Measurements from ENCODE around the gene TBC1D2. TPM values are rescaled to one million over a fixed set of nuclear protein-coding genes. Genes with fewer than 3 reads are reported as not detected.
"Not testable (repeated sequence)": the region's sequence is repeated elsewhere in the genome, so short reads cannot be mapped to it uniquely, and the experiment has no call there.

Gene TBC1D2
- total RNA-seq = 26.9 TPM

DNA sequence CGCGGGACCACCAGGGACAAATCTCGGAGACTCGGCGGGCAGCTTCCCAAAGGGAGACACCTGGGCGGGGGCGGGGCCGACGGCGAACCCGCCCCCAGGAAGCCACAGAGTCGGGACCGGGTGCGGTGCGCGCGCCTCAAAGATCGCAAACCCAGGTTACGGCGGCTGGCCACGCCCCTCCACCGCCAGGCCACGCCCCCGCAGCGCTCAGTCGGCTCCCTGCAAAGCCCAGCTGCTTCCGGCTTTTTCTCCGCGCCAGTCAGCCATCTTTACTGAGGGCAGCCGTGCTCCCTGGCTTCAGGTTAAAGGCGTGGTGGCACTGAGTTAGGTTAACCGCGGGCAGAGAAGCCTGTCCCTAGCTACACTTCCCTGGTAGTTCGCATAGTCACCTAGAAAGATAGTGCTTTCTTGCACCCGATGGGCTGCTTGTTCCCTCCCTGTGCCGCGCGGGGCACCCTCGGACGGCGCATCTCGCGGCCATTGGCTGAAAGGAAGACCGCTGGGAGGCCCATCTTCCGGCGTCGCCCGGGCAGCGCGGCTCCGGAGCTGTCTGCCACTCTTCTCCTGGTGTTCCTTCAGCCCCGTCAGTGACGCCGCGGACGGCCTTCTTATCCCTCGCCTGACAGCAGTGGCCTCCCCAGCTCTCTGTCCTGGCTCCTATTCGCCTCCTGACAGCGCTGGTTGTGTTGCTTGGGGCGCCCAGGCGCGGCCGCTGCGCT, at the start of gene TBC1D2:
Gene TBC1D2 (minus strand): TSS at position 72 of the 719 bp plus-strand sequence. CDS start 108 bp downstream, outside the sequence.
- DNase-seq (ENCODE audit: low read depth in 2 of 3, low spot score in 2 of 3) = peak; percentile 94 to 97 (median 96)

DNA sequence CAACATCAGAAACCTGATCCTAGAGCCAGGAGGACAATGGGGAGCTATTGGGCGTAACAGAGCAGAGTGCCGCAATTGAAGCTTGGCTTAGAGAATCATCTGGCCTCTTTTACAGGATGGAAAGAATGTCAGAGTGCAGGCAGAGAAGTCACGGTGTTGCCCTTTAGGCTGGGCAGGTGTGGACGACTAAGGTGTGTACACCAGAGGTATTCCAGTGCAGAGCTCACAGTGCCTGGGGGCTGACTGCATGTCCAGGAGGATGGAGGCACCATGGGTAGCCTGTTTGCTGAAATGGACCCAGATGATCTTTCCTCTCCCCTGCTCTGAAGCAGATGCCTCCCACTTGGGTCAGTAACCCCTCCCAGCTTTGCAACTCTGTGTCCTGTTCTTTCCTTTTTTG, 48.9 kb upstream of the TBC1D2 start:
- DNase-seq (ENCODE audit: low read depth in 2 of 3, low spot score in 2 of 3) = no peak

GRCh38 chr9:98303633-98304125, 48.2 kb upstream of the TBC1D2 start:
- no peak for DNase-seq (ENCODE audit: low read depth in 2 of 3, low spot score in 2 of 3)

- DNase-seq (ENCODE audit: low read depth in 2 of 3, low spot score in 2 of 3) = no peak
These were observed 47.6 kb upstream of the TBC1D2 start for GRCh38 chr9:98302938-98303632.

DNA sequence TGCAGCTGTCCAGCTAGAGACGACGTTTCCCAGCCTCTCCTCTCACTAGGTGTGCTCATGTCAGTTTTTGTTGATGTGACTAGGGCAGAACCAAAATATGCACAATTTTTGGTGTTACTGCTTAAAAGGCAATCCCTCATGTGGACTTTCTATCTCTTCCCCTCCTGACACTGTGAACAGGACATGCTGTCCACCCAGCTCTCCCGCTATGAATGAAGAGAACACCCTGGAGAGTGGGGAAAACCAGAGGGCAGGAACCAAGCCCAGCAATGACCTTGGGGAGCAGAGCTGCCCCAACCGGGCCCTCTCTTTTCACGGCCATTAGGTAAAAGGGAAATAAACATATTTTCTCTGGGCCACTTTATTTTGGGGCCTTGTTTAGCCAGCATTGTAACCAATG, 46.7 kb upstream of the TBC1D2 start:
- no peak for DNase-seq (ENCODE audit: low read depth in 2 of 3, low spot score in 2 of 3)

- DNase-seq (ENCODE audit: low read depth in 2 of 3, low spot score in 2 of 3) = no peak
These were observed 45.2 kb upstream of the TBC1D2 start for GRCh38 chr9:98300611-98301010.

DNA sequence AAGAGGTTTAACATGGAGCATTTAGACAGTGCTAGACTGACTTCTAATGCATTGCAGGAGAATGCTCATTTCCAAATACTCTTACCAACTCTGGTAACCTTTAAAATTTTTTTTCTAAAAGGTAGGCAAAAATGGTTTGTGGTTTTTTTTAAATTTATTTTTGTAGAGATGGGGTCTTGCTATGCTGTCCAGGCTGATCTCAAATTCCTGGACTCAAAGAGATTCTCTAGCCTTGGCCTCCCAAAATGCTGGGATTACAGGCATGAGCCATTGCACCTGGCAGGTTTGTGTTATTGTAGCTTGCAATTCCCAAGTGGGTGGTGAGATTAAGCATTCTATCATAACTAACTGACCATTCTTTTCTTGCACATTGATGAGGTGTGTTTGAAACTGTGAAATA, 43.0 kb upstream of the TBC1D2 start:
- DNase-seq (ENCODE audit: low read depth in 2 of 3, low spot score in 2 of 3) = no peak

DNA sequence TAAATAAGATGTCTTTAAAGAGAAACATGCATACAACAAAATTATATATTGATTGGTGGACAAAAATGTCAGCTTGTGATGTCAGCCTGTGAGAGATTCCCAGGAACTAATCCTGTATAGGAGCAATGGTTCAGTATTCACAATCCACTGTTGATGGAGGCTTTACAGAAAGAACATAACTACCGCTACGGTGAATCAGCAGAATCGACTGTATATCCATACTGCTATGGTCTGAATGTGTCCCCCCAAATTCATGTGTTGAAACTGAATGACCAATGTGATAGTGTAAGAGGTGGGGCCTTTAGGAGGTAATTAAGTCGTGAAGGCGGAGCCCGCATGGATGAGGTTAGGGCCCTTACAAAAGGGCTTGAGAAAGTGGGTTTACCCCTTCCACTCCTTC, 40.4 kb upstream of the TBC1D2 start:
- DNase-seq (ENCODE audit: low read depth in 2 of 3, low spot score in 2 of 3) = no peak

GRCh38 chr9:98291820-98292219, 36.4 kb upstream of the TBC1D2 start:
- DNase-seq (ENCODE audit: low read depth in 2 of 3, low spot score in 2 of 3) = no peak

- no peak for DNase-seq (ENCODE audit: low read depth in 2 of 3, low spot score in 2 of 3)
These were observed 35.0 kb upstream of the TBC1D2 start for GRCh38 chr9:98290411-98290810.

DNA sequence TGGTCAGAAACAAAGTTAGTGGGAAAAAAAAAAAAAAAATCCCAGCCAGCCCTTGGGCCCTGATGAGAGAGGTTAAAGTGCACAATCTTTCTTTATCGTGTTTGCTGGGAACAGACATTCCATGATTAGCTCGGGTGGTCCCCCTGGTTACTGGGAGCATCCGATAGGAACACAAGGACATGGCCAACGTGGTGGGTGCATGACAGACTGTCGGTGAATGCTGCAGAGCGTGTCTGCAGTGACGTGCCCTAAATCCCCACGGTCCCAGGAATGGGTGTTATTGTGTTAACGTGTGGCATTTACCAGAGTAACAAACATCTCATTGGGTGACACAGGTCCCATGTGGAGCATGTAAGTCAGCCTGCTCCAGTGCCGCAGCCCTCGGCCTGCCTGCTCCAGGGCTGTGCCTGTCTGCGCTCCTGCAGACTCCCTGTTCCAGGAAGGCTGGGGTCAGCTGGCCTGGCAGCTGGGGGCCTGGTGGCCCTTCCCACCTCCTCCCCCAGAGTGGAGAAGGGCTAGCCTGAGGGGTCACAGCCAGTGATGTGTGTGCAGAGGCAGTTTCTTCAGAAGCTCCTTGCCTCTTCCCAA, 34.3 kb upstream of the TBC1D2 start:
- DNase-seq (ENCODE audit: low read depth in 2 of 3, low spot score in 2 of 3) = no peak

GRCh38 chr9:98288881-98289280, 33.4 kb upstream of the TBC1D2 start:
- no peak for DNase-seq (ENCODE audit: low read depth in 2 of 3, low spot score in 2 of 3)

DNA sequence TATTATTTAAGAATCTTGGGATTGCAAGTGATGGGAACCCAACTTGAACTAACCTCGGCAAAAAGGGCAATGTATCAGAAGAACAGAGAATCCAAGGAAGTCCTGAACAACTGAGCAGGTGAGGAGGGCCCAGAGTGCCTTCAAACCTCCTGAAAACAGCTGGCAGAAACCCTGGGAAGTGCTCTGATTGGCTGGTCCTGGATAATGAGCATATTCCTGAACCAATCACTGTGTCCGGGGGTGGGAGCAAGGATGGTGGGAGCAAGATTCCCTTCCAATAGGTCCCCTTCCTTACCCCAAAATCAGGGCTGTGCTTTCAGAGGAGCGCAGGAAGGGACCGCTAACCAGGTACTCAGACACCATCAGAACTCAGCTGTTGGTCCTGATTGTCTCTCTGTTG, 31.9 kb upstream of the TBC1D2 start:
- no peak for DNase-seq (ENCODE audit: low read depth in 2 of 3, low spot score in 2 of 3)

DNA sequence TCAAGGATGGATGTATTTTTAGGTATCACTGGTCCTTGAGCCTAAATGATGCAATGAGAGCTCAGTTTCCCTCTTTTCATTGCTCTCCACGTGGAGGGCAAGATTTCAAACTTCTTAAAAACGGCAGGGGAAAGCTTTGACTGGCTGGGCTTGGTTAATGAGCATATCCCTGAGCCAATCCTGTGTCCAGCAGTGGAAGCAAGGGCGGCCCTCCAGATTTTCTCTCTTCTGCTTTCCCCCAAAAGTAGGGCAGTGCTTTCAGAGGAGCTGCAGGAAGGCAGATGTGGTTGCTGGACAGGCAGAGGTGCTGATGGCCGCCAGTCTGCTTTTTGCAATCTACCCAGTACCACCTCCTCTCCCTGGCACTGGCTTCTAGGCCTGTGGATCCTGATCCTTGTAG, 30.0 kb upstream of the TBC1D2 start:
- DNase-seq (ENCODE audit: low read depth in 2 of 3, low spot score in 2 of 3) = no peak

GRCh38 chr9:98284754-98285153, 29.3 kb upstream of the TBC1D2 start:
- DNase-seq (ENCODE audit: low read depth in 2 of 3, low spot score in 2 of 3) = no peak

GRCh38 chr9:98283143-98283542, 27.7 kb upstream of the TBC1D2 start:
- DNase-seq (ENCODE audit: low read depth in 2 of 3, low spot score in 2 of 3) = not testable (repeated sequence)

- DNase-seq (ENCODE audit: low read depth in 2 of 3, low spot score in 2 of 3) = no peak
These were observed 25.8 kb upstream of the TBC1D2 start for GRCh38 chr9:98281281-98281680.

- no peak for DNase-seq (ENCODE audit: low read depth in 2 of 3, low spot score in 2 of 3)
These were observed 25.1 kb upstream of the TBC1D2 start for GRCh38 chr9:98280574-98280973.

DNA sequence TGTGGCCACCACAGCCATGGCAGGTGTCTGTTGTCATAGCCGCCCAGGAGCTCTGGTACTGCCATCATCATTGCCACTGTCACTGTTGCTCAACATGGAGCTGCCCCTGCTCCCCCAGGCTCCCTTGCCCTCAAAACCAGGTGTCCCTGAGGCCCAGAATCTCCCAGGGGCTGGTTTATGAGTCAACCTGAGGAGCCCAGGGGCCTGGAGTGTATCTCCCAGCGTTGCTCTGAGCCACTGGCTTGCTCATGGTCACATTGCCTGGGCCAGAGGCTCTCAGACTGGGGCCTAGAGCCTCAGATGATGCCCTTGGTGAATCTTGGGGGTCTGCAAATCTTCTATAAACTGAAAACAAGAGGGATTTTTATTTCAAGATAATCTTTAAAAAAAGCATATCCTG, 24.7 kb upstream of the TBC1D2 start:
- no peak for DNase-seq (ENCODE audit: low read depth in 2 of 3, low spot score in 2 of 3)

- no peak for DNase-seq (ENCODE audit: low read depth in 2 of 3, low spot score in 2 of 3)
These were observed 21.5 kb upstream of the TBC1D2 start for GRCh38 chr9:98276907-98277469.

DNA sequence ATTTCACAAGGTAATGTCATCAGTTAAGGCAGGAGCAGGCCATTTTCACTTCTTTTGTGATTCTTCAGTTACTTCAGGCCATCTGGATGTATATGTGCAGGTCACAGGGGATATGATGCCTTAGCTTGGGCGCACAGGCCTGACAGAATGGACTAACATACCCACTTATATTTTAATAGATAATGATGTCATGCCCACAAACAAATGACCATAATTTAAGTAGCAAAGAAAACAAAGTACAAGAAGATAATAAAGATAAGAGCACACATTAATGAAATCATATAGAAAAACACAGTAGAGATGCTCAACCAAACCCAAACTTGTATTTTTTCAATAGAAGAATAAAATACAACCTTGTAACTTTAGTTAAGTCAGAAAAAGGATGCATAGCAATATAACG, 19.7 kb upstream of the TBC1D2 start:
- no peak for DNase-seq (ENCODE audit: low read depth in 2 of 3, low spot score in 2 of 3)

DNA sequence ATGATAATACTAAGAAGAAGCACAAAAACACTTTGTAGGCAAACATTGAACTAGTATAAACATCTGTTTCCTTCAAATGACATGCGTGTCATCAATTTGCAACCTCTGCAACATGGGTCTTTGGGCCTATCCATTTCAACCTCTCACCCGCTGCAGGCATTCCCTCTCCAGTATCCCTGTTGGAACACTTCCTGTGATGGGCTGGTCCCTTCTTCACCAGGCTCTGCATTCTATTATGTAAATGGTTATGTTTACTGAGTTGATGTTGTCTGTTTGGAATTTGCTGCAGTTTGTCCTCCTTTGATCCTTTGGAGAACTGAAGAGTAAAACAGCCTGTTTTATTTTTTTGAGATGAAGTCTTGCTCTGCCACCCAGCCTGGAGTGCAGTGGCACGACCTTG, 16.6 kb upstream of the TBC1D2 start:
- DNase-seq (ENCODE audit: low read depth in 2 of 3, low spot score in 2 of 3) = no peak

All from hematopoietic multipotent progenitor cell (in vitro differentiated cells).